ENCODE data around the gene GPR89A.
"Not testable (repeated sequence)": the region's sequence is repeated elsewhere in the genome, so short reads cannot be mapped to it uniquely, and the experiment has no call there.

GPR89A gene

DNA sequence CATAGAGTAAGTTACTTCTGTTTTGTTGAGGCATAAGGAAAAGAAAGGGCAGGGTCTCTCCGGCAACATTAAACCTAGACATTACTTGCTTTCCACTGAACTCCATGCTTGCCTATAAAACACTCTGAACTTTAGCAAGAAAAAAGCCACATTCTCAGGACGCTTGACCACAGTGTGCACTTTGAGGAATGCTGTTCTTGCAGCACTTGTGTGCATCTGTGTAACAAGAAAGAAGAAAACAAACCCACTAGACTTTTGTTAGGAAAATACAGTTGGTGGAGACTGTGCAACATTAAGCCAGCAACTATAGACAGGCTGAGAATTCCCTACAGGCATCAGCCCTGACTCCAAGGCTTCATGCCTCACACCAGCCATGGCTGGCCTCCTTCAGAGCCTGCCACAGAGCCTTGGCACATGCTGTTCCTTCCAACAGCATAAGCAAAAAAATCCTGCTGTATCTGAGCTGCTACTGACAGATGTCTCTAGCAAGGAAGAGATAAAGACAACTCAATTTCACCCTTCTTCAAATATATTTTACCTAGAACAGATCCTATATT, 93.6 kb downstream of the GPR89A start:
- Mint-ChIP-seq H3K27ac (no peak overlapping the region), H3K4me1 (no peaks in the 10 kb centered on the region), H3K4me3 (no peak overlapping the region), H3K36me3 (peaks cover 6% of the 10 kb centered on the region), H3K9me3 (no peaks in the 10 kb centered on the region)
- no peak for DNase-seq (ENCODE audit: low spot score in 2 of 2)
- no peak for ATAC-seq

DNA sequence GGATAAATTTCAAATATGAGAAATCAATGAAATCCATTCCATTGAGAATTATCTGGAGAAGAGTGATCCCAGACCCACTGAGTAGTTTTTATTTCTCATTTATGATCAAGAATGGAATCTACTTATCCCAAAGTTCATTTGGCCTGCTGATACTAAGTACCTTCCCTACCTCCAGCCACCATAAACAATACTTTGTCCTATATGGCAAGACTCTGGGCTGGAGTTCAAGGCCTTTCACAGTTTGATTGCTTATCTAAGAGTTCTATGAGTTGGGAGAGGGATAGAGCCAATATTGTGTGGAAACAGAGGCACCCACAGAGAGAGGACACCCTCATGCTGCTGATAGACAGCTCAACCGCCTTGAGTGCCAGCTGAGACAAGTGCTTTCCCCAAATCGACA, 94.3 kb downstream of the GPR89A start:
- H3K9me3 Mint-ChIP-seq: no peaks in the 10 kb centered on the region
- no peak overlapping the region for H3K27ac Mint-ChIP-seq
- no peak overlapping the region for H3K4me3 Mint-ChIP-seq
- H3K36me3 Mint-ChIP-seq: peaks cover 4% of the 10 kb centered on the region
- no peak for DNase-seq (ENCODE audit: low spot score in 2 of 2)
- ATAC-seq: no peak
- no peaks in the 10 kb centered on the region for H3K4me1 Mint-ChIP-seq

DNA sequence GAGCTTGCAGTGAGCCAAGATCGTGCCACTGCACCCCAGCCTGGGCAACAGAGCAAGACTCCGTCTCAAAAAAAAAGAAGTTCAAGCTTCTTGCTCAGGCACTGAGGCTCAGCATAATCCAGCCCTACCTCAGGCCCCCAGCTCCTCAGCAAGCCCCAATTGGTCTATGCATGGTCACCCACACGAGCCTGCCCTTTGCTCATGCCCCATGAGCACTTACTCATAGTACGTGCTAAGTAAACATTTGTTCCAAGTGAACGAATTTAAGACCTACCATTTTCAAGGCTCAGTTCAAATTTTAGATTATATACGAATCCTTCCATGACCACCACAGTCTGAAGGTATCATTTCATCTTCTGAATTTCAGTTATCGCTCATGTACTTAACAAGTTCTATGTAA, 95.0 kb downstream of the GPR89A start:
- ATAC-seq (no peak), DNase-seq (ENCODE audit: low spot score in 2 of 2) (no peak)
- H3K36me3 Mint-ChIP-seq: no peaks in the 10 kb centered on the region
- no peaks in the 10 kb centered on the region for H3K9me3 Mint-ChIP-seq
- no peak overlapping the region for H3K4me3 Mint-ChIP-seq
- no peak overlapping the region for H3K27ac Mint-ChIP-seq
- H3K4me1 Mint-ChIP-seq: peaks cover 3% of the 10 kb centered on the region

DNA sequence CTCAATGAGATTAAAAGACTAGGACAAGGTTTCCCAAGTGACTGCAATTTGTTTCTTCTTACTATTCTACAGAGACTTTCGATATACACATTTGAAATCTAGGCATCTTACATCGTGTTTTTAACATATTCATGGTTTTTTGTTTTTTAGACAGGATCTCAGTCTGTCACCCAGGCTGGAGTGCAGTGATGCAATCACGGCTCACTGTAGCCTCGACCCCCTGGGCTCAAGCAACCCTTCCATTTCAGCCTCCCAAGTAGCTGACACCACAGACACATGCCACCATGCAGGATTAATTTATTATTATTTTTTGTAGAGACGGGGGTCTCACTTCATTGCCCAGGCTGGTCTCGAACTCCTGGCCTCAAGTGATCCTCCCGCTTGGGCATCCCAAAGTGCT, 97.8 kb downstream of the GPR89A start:
- no peak overlapping the region for H3K27ac Mint-ChIP-seq
- H3K4me1 Mint-ChIP-seq: peaks cover 9% of the 10 kb centered on the region
- H3K9me3 Mint-ChIP-seq: no peaks in the 10 kb centered on the region
- no peaks in the 10 kb centered on the region for H3K36me3 Mint-ChIP-seq
- no peak for ATAC-seq
- no peak for DNase-seq (ENCODE audit: low spot score in 2 of 2)
- no peak overlapping the region for H3K4me3 Mint-ChIP-seq

DNA sequence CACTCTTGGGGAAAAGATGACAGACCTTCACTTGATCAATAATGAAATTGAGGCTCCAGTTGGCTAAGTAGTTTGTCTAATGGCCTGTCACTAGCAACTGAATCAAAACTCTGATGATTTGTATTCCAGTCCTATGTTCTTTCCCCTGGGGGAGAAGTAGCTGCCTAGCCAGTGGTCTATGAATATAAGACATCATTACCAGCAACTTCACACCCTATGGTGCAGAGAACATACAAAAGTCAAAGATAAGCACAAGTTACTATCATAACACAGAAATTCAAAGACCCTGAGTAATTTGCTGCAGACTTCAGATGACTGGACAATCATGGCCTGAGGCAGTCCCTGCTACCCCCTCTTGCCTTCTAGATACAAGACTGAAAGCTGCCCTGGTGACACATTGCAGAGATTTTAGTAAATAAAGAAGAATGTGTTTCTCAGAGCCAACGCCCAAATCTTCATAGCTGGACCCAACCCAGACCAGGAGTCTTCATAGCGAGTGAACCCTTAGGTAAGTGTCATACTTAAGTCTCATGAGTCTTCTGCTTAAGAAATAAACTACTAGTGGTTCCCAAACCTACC, 98.4 kb downstream of the GPR89A start:
- ATAC-seq (no peak), DNase-seq (ENCODE audit: low spot score in 2 of 2) (no peak)
- peaks cover 9% of the 10 kb centered on the region for H3K4me1 Mint-ChIP-seq
- no peaks in the 10 kb centered on the region for H3K9me3 Mint-ChIP-seq
- no peak overlapping the region for H3K4me3 Mint-ChIP-seq
- H3K36me3 Mint-ChIP-seq: no peaks in the 10 kb centered on the region
- H3K27ac Mint-ChIP-seq: no peak overlapping the region

DNA sequence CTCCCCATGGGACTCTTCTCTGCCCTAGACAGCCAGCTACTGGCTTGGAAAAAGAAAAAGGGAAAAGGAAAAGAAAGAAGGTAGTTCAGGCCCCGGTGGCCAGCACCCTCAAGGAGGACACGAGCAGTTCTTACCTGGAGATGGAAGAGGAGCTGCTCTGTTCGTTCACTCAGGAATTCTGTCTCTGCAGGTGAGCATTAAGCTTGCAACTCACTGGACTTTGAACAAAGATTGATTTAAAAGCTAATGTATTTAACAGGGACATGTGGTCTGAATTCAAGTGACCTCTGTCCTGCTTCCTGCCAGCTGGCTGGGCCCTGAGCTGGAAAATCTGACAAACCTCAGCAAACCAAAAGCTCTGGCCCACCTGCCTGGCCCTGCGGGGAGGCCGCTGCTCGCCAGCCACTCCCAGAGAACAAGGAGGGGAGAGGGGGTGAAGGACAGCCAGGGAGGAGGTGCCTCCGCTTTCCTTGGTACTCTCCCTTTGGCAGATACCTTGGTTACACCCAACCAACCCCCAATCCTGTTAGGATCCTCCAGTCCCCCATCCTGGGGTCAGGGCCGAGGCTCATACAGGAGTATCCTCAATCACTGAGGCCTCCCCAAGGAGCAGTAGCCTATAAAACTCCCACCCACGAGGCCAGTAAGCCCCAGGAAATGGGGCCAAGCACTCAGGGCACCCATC, 99.5 kb downstream of the GPR89A start, which contains the start of gene PDZK1:
PDZK1 (minus strand) TSS at position 186 of the 685 bp plus-strand sequence. CDS start 19,347 bp downstream, outside the sequence.
- H3K4me3 Mint-ChIP-seq: no peak within 1 kb of the TSS
- DNase-seq (ENCODE audit: low spot score in 2 of 2) (no peak), ATAC-seq (no peak)
- no peaks in the 10 kb centered on the region for H3K9me3 Mint-ChIP-seq
- H3K4me1 Mint-ChIP-seq: peaks cover 9% of the 10 kb centered on the region
- no peaks in the 10 kb centered on the region for H3K36me3 Mint-ChIP-seq
- H3K27ac Mint-ChIP-seq: no peak within 1 kb of the TSS

DNA sequence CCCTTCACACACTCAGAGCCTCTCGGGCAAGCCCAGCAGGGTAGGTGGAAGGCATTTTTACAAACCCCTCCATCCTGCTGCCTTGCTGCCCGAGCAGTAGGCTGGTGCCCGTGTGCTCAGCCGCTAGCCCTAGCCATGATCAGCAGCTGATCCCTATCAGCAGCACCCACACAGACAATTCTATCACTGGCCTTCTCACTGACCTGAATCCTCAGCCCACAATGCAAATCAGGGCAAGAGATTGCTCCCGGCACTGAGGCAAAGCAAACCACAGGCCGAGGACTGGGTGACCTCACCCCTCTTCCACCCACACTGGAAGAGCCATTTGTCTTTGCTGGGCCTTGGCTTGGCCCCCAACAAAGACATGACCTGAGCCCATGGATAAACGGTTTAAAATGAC, 100.3 kb downstream of the GPR89A start:
- Mint-ChIP-seq H3K4me3 (no peak overlapping the region), H3K27ac (no peak overlapping the region), H3K4me1 (peaks cover 9% of the 10 kb centered on the region), H3K36me3 (no peaks in the 10 kb centered on the region), H3K9me3 (no peaks in the 10 kb centered on the region)
- ATAC-seq (peak; percentile 73), DNase-seq (ENCODE audit: low spot score in 2 of 2) (no peak)

DNA sequence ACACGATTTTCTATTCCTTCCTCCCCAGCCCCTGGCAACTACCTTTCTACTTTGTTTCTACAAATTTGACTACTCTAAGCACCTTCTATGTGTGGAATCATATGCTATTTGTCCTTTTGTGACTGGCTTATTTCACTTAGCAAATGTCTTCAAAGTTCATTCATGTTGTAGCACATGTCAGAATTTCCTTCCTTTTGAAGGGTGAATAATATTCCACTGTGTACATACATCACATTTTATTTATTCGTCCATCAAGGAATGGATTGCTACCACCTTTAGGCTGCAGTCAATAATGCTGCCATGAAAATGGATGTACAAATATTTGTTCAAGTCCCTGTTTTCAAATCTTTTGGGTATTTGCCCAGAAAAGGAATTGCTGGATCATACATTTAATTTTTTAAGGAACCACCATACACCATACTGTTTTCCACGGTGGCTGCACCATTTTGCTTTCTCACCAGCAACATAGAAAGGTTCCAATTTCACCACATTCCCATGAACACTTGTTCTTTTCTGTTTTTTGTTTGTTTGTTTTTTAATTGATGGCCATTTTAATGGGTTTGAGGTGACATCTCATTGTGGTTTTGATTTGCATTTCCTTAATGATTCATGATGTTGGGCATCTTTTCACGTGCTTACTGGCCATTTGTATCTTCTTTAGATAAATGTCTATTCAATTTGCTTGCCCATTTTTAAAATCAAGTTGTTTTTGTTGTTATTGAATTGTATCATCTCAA, 102.7 kb downstream of the GPR89A start:
- H3K4me3 Mint-ChIP-seq: no peak overlapping the region
- H3K36me3 Mint-ChIP-seq: no peaks in the 10 kb centered on the region
- DNase-seq (ENCODE audit: low spot score in 2 of 2) (no peak), ATAC-seq (no peak)
- peaks cover 9% of the 10 kb centered on the region for H3K4me1 Mint-ChIP-seq
- no peaks in the 10 kb centered on the region for H3K9me3 Mint-ChIP-seq
- no peak overlapping the region for H3K27ac Mint-ChIP-seq

DNA sequence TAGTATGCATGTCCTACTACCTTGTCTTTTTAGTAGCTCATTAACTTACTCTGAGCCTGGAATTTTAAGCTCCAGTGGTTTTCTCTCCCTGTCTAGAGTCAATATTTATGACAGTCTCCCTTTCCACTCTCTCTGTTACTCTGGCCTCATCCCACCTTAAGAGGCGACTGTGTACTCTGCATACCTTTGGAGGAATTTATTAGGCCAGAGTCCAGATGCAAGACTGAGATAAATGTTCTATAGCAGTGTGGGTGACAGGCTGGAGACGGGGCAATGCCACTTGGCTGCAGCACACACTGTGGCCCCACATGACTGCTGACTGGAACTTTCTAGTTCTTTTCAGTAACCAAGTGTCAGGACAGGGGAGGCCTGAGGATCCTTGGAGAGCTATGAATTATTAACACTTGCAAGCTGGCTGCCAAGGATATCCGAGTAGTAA, 103.4 kb downstream of the GPR89A start:
- Mint-ChIP-seq H3K4me3 (no peak overlapping the region), H3K4me1 (peaks cover 11% of the 10 kb centered on the region), H3K9me3 (no peaks in the 10 kb centered on the region), H3K27ac (no peak overlapping the region), H3K36me3 (no peaks in the 10 kb centered on the region)
- no peak for DNase-seq (ENCODE audit: low spot score in 2 of 2)
- no peak for ATAC-seq

DNA sequence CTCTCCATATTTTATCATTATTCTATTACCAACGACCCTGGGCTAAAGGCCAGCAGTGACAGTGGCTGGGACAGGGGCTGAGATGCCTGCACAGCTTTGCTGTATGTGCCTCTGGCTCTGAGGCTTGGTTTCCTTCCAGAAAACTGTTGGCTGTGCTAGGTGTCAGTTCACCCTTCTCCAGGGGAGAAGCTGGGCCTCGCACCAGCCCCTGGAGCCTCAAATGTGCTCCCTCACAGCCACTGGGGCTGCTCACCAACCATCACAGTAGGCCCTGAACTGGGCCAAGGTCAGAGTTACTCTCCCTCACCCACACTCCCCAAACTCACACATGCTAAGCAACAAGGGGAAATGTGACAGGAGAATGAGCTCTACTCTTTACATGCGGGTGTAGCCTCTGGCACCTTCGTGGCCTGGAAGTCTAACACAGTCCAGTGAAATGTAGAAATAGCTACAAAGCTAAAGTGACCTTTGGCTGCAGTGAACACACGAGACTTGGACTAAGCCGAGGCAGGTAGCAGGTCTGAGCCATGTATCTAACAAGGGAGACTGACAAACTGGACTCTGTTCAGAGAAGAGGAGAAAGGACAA, 106.8 kb downstream of the GPR89A start:
- Mint-ChIP-seq H3K4me1 (peaks cover 30% of the 10 kb centered on the region), H3K9me3 (no peaks in the 10 kb centered on the region), H3K4me3 (no peak overlapping the region), H3K27ac (no peak overlapping the region), H3K36me3 (no peaks in the 10 kb centered on the region)
- DNase-seq (ENCODE audit: low spot score in 2 of 2) (no peak), ATAC-seq (no peak)

DNA sequence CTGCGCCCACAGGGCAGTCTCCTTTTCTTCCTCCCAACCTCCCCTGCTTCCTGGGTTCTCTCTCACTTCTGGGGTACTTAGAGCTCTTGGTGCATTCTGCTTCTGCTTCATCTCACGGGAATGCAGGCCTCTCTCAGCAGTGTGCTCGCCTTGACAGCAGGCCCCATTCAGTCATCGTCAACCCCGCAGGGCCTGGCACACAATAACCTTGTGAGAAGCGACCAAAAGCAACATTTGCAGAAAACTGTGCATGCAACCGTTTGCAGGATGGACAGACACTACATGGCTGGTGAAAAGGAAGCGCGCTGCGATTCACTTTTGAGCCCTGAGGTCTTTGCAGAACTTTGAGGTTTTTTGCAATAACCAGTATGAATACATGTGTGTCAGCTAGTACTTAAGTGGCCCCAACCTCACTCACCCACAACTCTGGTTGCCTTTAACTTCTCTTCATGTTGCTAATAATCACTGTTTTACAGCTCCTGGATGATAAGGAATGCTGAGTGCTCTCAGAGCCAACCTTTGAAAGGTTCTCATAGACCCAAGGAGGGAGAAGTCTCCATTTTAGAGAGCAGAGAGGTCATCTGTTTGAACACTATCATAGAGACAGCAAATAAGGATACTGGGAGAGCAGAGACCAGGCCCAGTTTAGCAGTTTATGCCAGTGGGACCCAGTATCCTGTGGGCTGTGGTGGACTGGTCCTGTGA, 109.0 kb downstream of the GPR89A start:
- peak; percentile 63 for ATAC-seq
- peak in 1 of 2 donors; percentile 64 for DNase-seq (ENCODE audit: low spot score in 2 of 2)
- Mint-ChIP-seq H3K36me3 (peaks cover 3% of the 10 kb centered on the region), H3K27ac (no peak overlapping the region), H3K4me1 (peaks cover 51% of the 10 kb centered on the region), H3K9me3 (no peaks in the 10 kb centered on the region), H3K4me3 (no peak overlapping the region)

DNA sequence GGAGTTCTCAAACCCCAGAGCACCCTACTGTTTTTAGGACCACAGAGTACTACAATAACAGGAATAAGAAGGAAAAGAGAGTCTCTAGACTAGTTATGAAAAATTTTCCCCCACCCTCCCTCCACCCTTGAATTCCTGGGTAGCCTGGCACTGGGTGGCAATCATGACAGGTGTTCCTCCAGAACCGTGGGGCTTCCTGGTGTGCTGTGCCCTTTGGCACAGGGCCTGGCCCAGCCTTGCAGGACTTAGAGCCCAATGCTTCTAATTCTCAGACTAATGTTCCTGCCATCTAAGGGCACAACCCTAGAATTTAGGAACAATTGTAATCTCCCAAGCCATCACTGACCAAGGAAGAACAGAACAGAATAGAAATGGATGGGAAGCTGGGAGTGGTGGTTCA, 110.0 kb downstream of the GPR89A start:
- H3K9me3 Mint-ChIP-seq: no peaks in the 10 kb centered on the region
- no peak overlapping the region for H3K4me3 Mint-ChIP-seq
- no peak overlapping the region for H3K27ac Mint-ChIP-seq

DNA sequence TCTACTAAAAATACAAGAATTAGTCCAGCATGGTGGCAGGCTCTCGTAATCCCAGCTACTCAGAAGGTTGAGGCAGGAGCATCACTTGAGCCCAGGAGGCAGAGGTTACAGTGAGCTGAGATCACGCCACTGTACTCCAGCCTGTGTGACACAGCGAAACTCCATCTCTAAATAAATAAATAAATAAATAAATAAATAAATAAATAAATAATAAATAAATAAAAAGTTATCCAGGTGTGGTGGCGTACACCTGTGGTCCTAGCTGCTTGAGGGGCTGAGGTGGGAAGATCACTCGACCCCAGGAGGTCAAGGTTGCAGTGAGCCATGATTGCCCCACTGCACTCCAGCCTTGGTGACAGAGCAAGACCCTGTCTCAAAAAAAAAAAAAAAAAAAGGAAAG, 110.7 kb downstream of the GPR89A start:
- not testable (repeated sequence) for H3K27ac Mint-ChIP-seq; DNase-seq (ENCODE audit: low spot score in 2 of 2); H3K4me3 Mint-ChIP-seq; H3K36me3 Mint-ChIP-seq; ATAC-seq; H3K9me3 Mint-ChIP-seq
- H3K4me1 Mint-ChIP-seq: peaks cover 56% of the 10 kb centered on the region

More for the DNA sequence above, 110.0 kb downstream of the GPR89A start:
- DNase-seq (ENCODE audit: low spot score in 2 of 2): no peak
- no peak for ATAC-seq
- peaks cover 56% of the 10 kb centered on the region for H3K4me1 Mint-ChIP-seq
- H3K36me3 Mint-ChIP-seq: peaks cover 4% of the 10 kb centered on the region

DNA sequence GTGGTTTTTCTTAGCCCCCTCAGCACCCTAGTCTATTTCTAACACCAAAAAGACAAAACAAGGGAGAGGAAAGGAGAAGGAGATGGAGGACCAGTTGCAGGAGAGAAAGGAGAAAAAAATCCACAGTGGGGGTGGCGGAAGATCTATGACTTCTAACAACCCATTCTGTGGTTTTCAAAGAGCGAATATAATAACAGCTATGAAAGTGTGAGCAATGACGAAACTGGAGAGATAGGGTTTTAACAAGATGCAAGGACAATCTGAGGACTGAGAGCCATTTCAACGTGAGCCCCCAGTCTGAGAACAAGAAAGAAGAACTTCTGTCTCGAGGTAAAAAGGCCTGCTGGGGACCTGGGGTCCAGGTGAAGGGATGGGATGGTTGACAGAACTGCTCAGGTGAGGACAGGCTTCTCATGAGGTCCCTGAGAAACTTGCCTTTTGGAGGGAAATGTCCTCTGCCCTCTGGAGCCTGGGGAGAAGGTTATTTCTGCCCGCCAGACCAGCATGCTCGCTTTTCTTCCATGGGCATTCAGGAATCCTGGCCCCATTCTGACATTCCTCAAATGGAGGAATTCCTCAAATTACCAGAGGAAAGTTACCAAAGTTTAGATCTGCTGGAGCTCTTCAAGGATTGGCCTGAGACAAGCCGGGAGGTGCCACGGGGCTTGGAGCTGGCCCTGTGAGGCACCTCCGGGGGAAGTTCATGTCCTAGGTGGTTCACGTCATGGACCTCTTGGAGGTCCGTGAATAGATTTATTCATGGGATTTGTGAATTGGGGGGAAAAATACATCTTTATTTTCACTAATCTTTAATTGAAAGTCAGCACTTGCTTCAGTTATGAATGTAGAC, 111.7 kb downstream of the GPR89A start, which contains the start of gene CD160:
CD160 (plus strand) TSS at position 270 of the 850 bp plus-strand sequence. CDS start 8,829 bp downstream, outside the sequence.
- peak in 1 of 2 donors; percentile 58 for DNase-seq (ENCODE audit: low spot score in 2 of 2)
- H3K4me1 Mint-ChIP-seq: peaks cover 56% of the 10 kb centered on the region
- H3K36me3 Mint-ChIP-seq: peaks cover 4% of the 10 kb centered on the region
- peak; percentile 80 for ATAC-seq
- no peaks in the 10 kb centered on the region for H3K9me3 Mint-ChIP-seq
- no peak within 1 kb of the TSS for H3K27ac Mint-ChIP-seq
- peak within 1 kb of the TSS; percentile 75 for H3K4me3 Mint-ChIP-seq
